ENCODE measurements around the gene SGSM2.
"Not testable (repeated sequence)": the region's sequence is repeated elsewhere in the genome, so short reads cannot be mapped to it uniquely, and the experiment has no call there.

The SGSM2 gene

GRCh38 chr17:2336852-2337543 is at the start of gene SGSM2:
Gene SGSM2, plus strand, starts transcription at chr17:2337501. Its CDS starts 188 bp downstream, at chr17:2337689.
- FAIRE-seq: no peak

GRCh38 chr17:2289878-2290478 is 47.3 kb upstream of the SGSM2 start:
- FAIRE-seq: no peak

GRCh38 chr17:2292100-2292499 is 45.2 kb upstream of the SGSM2 start:
- no peak for FAIRE-seq

GRCh38 chr17:2295575-2295974 is 41.7 kb upstream of the SGSM2 start:
- FAIRE-seq: no peak

GRCh38 chr17:2297023-2297422 is 40.3 kb upstream of the SGSM2 start:
- FAIRE-seq: no peak

GRCh38 chr17:2299136-2299535 is 38.2 kb upstream of the SGSM2 start:
- no peak for FAIRE-seq

- no peak for FAIRE-seq
Observed at GRCh38 chr17:2299756-2300155, 37.5 kb upstream of the SGSM2 start.

- no peak for FAIRE-seq
Observed at GRCh38 chr17:2302778-2303203, 34.5 kb upstream of the SGSM2 start.

GRCh38 chr17:2303204-2304188 is 33.8 kb upstream of the SGSM2 start, which contains the start of the genes SMG6 and SRR:
Gene SMG6, minus strand, starts transcription at chr17:2303785. Its CDS starts 65 bp downstream, at chr17:2303720.
Gene SRR, plus strand, starts transcription at chr17:2303950. Its CDS starts 11,611 bp downstream, at chr17:2315561.
- FAIRE-seq: no peak

GRCh38 chr17:2304931-2305330 is 32.4 kb upstream of the SGSM2 start:
- no peak for FAIRE-seq

- FAIRE-seq: no peak
Observed at GRCh38 chr17:2309338-2310154, 27.8 kb upstream of the SGSM2 start.

- no peak for FAIRE-seq
Observed at GRCh38 chr17:2312736-2313135, 24.6 kb upstream of the SGSM2 start.

- FAIRE-seq: not testable (repeated sequence)
Observed at GRCh38 chr17:2316916-2317205, 20.4 kb upstream of the SGSM2 start.

- no peak for FAIRE-seq
Observed at GRCh38 chr17:2317796-2318195, 19.5 kb upstream of the SGSM2 start.

GRCh38 chr17:2319051-2319450 is 18.2 kb upstream of the SGSM2 start:
- no peak for FAIRE-seq

GRCh38 chr17:2321399-2321798 is 15.9 kb upstream of the SGSM2 start:
- no peak for FAIRE-seq

GRCh38 chr17:2323629-2324314 is 13.5 kb upstream of the SGSM2 start:
- FAIRE-seq: no peak

GRCh38 chr17:2331303-2331702 is 6.0 kb upstream of the SGSM2 start:
- no peak for FAIRE-seq

GRCh38 chr17:2335726-2336214 is 1.5 kb upstream of the SGSM2 start:
- FAIRE-seq: no peak

GRCh38 chr17:2336215-2336851 is 968 bp upstream of the SGSM2 start, which contains the start of gene TSR1:
Gene TSR1, minus strand, starts transcription at chr17:2336457. Its CDS starts 30 bp downstream, at chr17:2336427.
- FAIRE-seq: no peak

All from colon (tissue), 2 donors.